Upper lobe of left lung (tissue), 6 donors: Measurements from ENCODE around the gene AGPS. TPM values are rescaled to one million over a fixed set of nuclear protein-coding genes. Genes with fewer than 3 reads are reported as not detected.

Experiments used
- ATAC-seq, 2 donors: fragments of 200-7000 bp; cut with Tn5 transposase; one replicate each; pipeline ENCODE4 v1.9.1; 2022; ENCODE audit warnings: mild to moderate bottlenecking in 2 of 2, moderate library complexity in 2 of 2; ENCODE audit not compliant: low FRiP score in 2 of 2
- DNase-seq, 2 donors: peaks; one replicate each; pipeline ENCODE4 v3.0.0-alpha.2; 2019 to 2020
- H3K27ac ChIP-seq, 4 donors: fragments of 200-600 bp; sonication (generic); one replicate each; pipeline ENCODE4 v1.5.1; 2016 to 2019
- H3K27me3 ChIP-seq, 4 donors: fragments of 200-600 bp; sonication (generic); one replicate each; pipeline ENCODE4 v1.5.1; 2017 to 2019
- H3K36me3 ChIP-seq, 4 donors: fragments of 200-600 bp; sonication (generic); one replicate each; pipeline ENCODE4 v1.5.1; 2016 to 2019
- H3K4me1 ChIP-seq, 4 donors: fragments of 200-600 bp; sonication (generic); one replicate each; pipeline ENCODE4 v1.5.1; 2018 to 2019
- H3K4me3 ChIP-seq, 4 donors: fragments of 200-600 bp; sonication (generic); one replicate each; pipeline ENCODE4 v1.5.1; 2017 to 2019; ENCODE audit warnings: mild to moderate bottlenecking in 2 of 4, moderate library complexity in 1 of 4
- H3K9me3 ChIP-seq, 4 donors: fragments of 200-600 bp; sonication (generic); one replicate each; pipeline ENCODE4 v1.5.1; 2018 to 2019
- EP300 ChIP-seq, 4 donors: sonication (generic); formaldehyde crosslinking; IDR thresholded peaks; one replicate each; pipeline ENCODE4 v1.5.1; 2017; ENCODE audit warnings: antibody characterized with exemption in 4 of 4, control low read depth in 2 of 4
- POLR2A ChIP-seq, 4 donors: fragments of 450-650 bp; IDR thresholded peaks; one replicate each; pipeline ENCODE4 v1.5.1; 2016 to 2017; ENCODE audit warnings: antibody characterized with exemption in 4 of 4, mild to moderate bottlenecking in 2 of 4
- POLR2AphosphoS5 ChIP-seq, 2 donors: sonication (generic); formaldehyde crosslinking; IDR thresholded peaks; one replicate each; pipeline ENCODE4 v1.5.1; 2017; ENCODE audit warnings: antibody characterized with exemption in 2 of 2
- WGBS, 2 donors: methylation state at CpG; one replicate each; pipeline ENCODE4 v1.1.5; 2017 to 2018; 5-methylcytosine and 5-hydroxymethylcytosine counted together
- total RNA-seq, 6 donors: library from RNA; depleted of rRNA in 4 of 6; stranded (reverse); fragments of >200 nt in 4 of 6; gene quantifications; one replicate each; pipeline versions ENCODE4 v1.1.0 to v1.2.1, GENCODE V29; 2016 to 2021
- TF ChIP-seq, protein P1 (sequence below), 6 experiments: fragments of 450-650 bp in 4 of 6; fragments of 200-600 bp in 2 of 6; sonication (generic) in 2 of 6; IDR thresholded peaks; one replicate each; pipeline ENCODE4 v1.5.1; 2016 to 2019; ENCODE audit warnings: antibody characterized with exemption in 6 of 6
- donor health status: DM: no; HTN: no; CAD: no; lungs with moderate emphysema.
- donor health status: DM: no; HTN: yes; CAD: no; lungs with severe emphysema.

Gene AGPS
- total RNA-seq, 6 donors from 2014 or later, result 38.8 to 81.6 (median 50.0) TPM

DNA sequence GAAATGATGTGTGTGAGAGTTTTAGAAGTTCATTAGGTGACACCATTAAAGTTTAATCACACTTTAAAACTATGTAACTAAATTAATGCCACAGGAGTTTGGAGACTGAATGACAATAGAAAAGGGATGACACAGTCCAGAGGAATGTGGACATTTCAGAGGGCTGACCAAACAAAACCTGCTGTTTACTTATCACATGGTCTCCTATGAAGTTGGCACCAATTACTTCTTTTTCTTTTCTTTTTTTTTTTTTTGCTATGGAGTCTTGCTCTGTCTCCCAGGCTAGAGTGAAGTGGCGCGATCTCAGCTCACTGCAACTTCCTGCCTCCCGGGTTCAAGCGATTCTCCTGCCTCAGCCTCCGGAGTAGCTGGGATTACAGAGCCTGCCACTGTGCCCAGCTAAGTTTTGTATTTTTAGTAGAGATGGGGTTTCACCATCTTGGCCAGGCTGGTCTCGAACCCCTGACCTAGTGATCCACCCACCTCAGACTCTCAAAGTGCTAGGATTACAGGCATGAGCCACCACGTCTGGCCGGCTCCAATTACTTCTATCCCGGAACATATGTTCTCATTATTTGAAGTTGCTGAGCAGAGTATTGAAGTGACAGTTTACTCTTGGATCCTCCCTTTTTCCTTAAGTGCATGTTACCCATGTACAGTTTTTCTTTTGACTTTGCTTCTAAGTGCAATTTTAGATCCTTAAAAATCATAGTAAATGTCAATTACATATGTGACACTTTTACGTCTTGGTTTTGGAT lies 4.3 kb downstream of the AGPS start:
- ATAC-seq, result no peak
- DNase-seq, result no peak
- Histone ChIP-seq H3K27ac (peak overlapping the region in 1 of 4 donors; percentile 48), H3K9me3 (no peaks in the 10 kb centered on the region), H3K4me1 (peaks cover 27 to 70% (median 45%) of the 10 kb centered on the region in 4 donors), H3K4me3 (no peak overlapping the region), H3K36me3 (no peaks in the 10 kb centered on the region), H3K27me3 (no peaks in the 10 kb centered on the region)
- 67 to 86% methylated on average over 10 of the region's 10 CpGs for WGBS, 2 donors
- no peak for TF ChIP-seq EP300 (IDR thresholded peaks at IDR 0.05)
- TF ChIP-seq POLR2A (IDR thresholded peaks at IDR 0.05), result no peak

DNA sequence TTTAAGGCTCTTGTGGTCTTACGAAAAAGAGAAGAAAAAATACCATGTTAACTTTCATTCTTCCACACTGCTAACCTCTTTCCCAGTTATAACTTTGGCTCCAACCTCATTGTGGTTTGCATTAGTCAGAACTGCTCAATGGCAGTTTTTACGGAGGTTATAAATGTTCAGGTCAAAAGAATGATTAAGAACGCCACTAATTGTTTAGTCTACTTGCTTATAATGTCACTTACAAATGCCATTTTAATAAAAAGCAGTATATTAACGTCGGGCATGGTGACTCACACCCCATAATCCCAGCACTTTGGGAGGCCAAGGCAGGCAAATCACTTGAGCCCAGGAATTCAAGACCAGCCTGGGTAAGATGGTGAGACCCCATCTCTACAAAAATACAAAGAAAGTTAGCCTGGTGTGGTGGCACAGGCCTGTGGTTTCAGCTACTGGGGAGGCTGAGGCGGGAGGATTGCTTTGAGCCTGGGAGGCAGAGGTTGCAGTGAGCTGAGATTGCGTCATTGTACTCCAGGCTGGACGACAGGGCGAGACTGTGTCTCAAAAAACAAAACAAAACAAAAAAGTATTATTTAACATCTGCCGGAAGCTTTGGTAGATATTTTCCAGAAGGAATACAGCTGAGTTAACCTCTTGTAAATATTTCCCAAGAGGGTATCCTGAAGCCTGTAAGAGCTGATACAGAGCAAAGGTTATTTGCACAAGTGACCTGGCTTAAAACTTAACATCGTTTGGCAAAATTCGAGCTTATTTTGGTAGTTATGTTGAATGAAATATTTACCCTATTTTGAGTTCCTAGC lies 5.1 kb downstream of the AGPS start:
- H3K4me1 ChIP-seq, result peaks cover 27 to 65% (median 41%) of the 10 kb centered on the region in 4 donors
- no peak for DNase-seq
- ATAC-seq, result peak in 1 of 2 donors; percentile 60
- no peak overlapping the region for H3K4me3 ChIP-seq
- peak overlapping the region in 3 of 4 donors; percentile 14 to 48 (median 38) for H3K27ac ChIP-seq
- TF ChIP-seq EP300 (IDR thresholded peaks at IDR 0.05) (no peak), POLR2A (IDR thresholded peaks at IDR 0.05) (no peak), POLR2AphosphoS5 (IDR thresholded peaks at IDR 0.05) (no peak)
- TF ChIP-seq, protein P1, sequence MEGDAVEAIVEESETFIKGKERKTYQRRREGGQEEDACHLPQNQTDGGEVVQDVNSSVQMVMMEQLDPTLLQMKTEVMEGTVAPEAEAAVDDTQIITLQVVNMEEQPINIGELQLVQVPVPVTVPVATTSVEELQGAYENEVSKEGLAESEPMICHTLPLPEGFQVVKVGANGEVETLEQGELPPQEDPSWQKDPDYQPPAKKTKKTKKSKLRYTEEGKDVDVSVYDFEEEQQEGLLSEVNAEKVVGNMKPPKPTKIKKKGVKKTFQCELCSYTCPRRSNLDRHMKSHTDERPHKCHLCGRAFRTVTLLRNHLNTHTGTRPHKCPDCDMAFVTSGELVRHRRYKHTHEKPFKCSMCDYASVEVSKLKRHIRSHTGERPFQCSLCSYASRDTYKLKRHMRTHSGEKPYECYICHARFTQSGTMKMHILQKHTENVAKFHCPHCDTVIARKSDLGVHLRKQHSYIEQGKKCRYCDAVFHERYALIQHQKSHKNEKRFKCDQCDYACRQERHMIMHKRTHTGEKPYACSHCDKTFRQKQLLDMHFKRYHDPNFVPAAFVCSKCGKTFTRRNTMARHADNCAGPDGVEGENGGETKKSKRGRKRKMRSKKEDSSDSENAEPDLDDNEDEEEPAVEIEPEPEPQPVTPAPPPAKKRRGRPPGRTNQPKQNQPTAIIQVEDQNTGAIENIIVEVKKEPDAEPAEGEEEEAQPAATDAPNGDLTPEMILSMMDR (IDR thresholded peaks at IDR 0.05), result no peak
- no peaks in the 10 kb centered on the region for H3K9me3 ChIP-seq
- WGBS, 2 donors, result 53 to 63% methylated on average over 12 of the region's 12 CpGs
- H3K27me3 ChIP-seq, result no peaks in the 10 kb centered on the region
- no peaks in the 10 kb centered on the region for H3K36me3 ChIP-seq

- TF ChIP-seq POLR2A (IDR thresholded peaks at IDR 0.05), result no peak
- TF ChIP-seq, protein P1 (IDR thresholded peaks at IDR 0.05), result no peak
- no peak for TF ChIP-seq POLR2AphosphoS5 (IDR thresholded peaks at IDR 0.05)
- no peak for TF ChIP-seq EP300 (IDR thresholded peaks at IDR 0.05)
- H3K4me1 ChIP-seq, result peaks cover 26 to 63% (median 41%) of the 10 kb centered on the region in 4 donors
- no peaks in the 10 kb centered on the region for H3K9me3 ChIP-seq
- 77 to 79% methylated on average over 1 of the region's 1 CpG for WGBS, 2 donors
- peak overlapping the region in 2 of 4 donors; percentile 14 to 48 for H3K27ac ChIP-seq
- no peak for ATAC-seq
- DNase-seq, result no peak
- H3K36me3 ChIP-seq, result no peaks in the 10 kb centered on the region
- no peaks in the 10 kb centered on the region for H3K27me3 ChIP-seq
- no peak overlapping the region for H3K4me3 ChIP-seq
Observed at GRCh38 chr2:177398290-177398683, 5.7 kb downstream of the AGPS start.

DNA sequence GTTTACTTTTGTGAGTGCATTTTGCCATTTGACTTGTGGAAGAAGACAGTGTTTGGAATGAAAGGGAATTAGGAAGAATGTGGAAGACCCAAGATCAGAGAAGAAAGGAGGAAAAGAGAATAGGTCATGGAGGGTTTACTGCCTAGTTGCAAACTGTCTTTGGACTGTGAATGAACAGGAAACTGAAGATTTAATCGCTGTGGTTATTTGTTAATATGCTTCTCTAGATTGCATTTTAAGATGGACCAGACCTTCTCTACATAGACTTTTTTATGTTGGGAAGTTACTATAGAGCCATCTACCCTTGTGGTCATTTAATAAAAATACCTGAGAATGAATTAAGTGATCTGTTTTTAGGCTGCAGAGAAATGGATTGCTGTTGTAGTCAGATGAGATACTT lies 6.2 kb downstream of the AGPS start:
- TF ChIP-seq, protein P1 (IDR thresholded peaks at IDR 0.05), result no peak
- no peak for TF ChIP-seq POLR2AphosphoS5 (IDR thresholded peaks at IDR 0.05)
- TF ChIP-seq EP300 (IDR thresholded peaks at IDR 0.05), result no peak
- TF ChIP-seq POLR2A (IDR thresholded peaks at IDR 0.05), result no peak
- DNase-seq (no peak), ATAC-seq (no peak)
- Histone ChIP-seq H3K4me1 (peaks cover 21 to 58% (median 36%) of the 10 kb centered on the region in 4 donors), H3K36me3 (no peaks in the 10 kb centered on the region), H3K9me3 (no peaks in the 10 kb centered on the region), H3K4me3 (no peak overlapping the region), H3K27ac (no peak overlapping the region), H3K27me3 (no peaks in the 10 kb centered on the region)
- 52 to 58% methylated on average over 1 of the region's 1 CpG for WGBS, 2 donors

GRCh38 chr2:177399376-177399775 lies 6.8 kb downstream of the AGPS start:
- H3K9me3 ChIP-seq, result no peaks in the 10 kb centered on the region
- no peaks in the 10 kb centered on the region for H3K36me3 ChIP-seq
- H3K4me1 ChIP-seq, result peaks cover 17 to 52% (median 31%) of the 10 kb centered on the region in 4 donors
- H3K27me3 ChIP-seq, result no peaks in the 10 kb centered on the region
- WGBS, 2 donors, result 58 to 63% methylated on average over 1 of the region's 1 CpG
- ATAC-seq (no peak), DNase-seq (no peak)
- H3K4me3 ChIP-seq, result no peak overlapping the region
- TF ChIP-seq POLR2AphosphoS5 (IDR thresholded peaks at IDR 0.05) (no peak), EP300 (IDR thresholded peaks at IDR 0.05) (no peak), POLR2A (IDR thresholded peaks at IDR 0.05) (no peak)
- TF ChIP-seq, protein P1 (IDR thresholded peaks at IDR 0.05), result no peak
- no peak overlapping the region for H3K27ac ChIP-seq
